EL (cell line): Measurements from ENCODE around the gene TRAPPC8.
A peak's percentile ranks its signal among the peaks of the same experiment; 100 is the strongest.
"Not testable (repeated sequence)": the region's sequence is repeated elsewhere in the genome, so short reads cannot be mapped to it uniquely, and the experiment has no call there.

Experiments
- DNase-seq: peaks from one replicate; pipeline ENCODE4 v3.0.0-alpha.2; 2016

Gene TRAPPC8, protein sequence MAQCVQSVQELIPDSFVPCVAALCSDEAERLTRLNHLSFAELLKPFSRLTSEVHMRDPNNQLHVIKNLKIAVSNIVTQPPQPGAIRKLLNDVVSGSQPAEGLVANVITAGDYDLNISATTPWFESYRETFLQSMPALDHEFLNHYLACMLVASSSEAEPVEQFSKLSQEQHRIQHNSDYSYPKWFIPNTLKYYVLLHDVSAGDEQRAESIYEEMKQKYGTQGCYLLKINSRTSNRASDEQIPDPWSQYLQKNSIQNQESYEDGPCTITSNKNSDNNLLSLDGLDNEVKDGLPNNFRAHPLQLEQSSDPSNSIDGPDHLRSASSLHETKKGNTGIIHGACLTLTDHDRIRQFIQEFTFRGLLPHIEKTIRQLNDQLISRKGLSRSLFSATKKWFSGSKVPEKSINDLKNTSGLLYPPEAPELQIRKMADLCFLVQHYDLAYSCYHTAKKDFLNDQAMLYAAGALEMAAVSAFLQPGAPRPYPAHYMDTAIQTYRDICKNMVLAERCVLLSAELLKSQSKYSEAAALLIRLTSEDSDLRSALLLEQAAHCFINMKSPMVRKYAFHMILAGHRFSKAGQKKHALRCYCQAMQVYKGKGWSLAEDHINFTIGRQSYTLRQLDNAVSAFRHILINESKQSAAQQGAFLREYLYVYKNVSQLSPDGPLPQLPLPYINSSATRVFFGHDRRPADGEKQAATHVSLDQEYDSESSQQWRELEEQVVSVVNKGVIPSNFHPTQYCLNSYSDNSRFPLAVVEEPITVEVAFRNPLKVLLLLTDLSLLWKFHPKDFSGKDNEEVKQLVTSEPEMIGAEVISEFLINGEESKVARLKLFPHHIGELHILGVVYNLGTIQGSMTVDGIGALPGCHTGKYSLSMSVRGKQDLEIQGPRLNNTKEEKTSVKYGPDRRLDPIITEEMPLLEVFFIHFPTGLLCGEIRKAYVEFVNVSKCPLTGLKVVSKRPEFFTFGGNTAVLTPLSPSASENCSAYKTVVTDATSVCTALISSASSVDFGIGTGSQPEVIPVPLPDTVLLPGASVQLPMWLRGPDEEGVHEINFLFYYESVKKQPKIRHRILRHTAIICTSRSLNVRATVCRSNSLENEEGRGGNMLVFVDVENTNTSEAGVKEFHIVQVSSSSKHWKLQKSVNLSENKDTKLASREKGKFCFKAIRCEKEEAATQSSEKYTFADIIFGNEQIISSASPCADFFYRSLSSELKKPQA (N-terminal part only)

DNA sequence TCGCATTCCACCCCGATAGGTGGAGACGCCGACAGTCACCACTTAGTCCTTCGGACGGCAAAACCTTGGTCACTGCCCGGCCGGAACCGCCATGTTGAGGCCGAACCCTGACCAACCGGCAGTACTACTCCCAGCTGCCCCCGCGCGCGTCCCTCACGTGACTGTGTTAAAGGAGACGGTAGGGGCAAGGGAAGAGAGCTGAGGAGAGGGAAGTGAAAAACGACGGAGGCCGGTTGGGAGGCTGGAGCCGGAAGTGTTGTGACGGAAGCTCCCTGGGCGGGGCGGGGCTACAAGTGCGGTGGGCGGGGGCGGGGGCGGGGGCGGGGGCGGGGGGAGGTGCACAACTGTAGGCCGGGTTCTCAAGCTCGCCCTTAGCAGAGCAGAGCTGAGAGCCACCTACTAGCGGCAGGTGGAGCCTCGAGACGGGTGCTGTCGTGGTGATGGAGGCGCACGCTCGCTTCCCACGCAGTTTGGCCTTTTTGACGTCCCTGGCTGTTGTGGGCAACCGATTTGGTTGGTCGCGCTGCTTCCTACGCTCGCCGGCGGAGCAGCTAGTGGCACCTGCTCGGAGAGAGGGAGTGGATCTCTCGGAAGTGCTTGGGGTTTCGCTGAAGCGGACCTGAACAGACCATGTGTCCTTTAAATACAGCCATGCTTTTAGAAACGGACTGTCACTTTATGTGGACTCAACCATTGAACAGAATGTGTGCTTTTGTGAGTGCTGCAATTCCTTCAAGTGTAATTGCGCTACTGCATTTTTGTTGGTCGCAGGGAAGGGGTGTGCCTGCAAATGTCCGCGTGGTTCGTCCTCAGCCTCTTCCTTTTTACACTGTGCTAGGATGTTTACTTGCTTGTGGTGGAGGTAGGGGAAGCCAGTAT lies at the start of gene TRAPPC8:
TRAPPC8 (minus strand) TSS at position 130 of the 879 bp plus-strand sequence. CDS start 364 bp downstream, outside the sequence.
- peak; percentile 99 for DNase-seq

DNA sequence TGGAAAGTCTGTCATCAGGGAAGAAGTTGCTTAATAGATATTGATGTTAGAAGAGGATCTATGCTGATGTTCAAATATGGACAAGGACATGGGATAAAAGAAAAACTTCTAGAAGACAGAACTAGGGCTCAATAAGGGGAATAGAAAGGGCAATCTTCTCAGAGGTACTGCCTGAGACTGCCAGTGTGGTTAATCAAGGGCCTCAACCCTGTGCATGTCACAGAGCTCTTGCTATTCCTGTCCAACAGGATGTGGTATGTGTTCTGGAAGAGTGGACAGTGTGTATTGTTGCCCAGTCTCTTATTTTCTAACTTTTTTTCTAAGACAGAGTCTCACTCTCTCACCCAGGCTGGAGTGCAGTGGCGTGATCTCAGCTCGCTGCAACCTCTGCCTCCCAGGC lies 47.9 kb upstream of the TRAPPC8 start:
- no peak for DNase-seq

DNA sequence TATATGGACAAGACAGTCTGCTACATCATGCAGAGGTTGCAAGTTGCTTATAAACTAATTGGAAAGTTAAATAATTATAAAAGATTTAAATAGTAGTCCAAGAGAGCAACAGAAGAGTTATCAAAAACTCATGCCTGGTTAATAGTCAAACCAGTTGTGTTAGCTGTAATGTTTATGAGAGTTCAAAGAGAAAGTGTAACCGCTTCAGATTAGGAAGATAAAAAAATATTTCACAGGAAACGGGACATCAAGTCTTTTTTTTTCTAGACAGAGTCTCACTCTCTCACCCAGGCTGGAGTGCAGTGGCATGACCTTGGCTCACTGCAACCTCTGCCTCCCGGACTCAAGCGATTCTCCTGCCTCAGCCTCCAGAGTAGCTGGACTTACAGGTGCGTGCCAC lies 41.0 kb upstream of the TRAPPC8 start:
- no peak for DNase-seq

DNA sequence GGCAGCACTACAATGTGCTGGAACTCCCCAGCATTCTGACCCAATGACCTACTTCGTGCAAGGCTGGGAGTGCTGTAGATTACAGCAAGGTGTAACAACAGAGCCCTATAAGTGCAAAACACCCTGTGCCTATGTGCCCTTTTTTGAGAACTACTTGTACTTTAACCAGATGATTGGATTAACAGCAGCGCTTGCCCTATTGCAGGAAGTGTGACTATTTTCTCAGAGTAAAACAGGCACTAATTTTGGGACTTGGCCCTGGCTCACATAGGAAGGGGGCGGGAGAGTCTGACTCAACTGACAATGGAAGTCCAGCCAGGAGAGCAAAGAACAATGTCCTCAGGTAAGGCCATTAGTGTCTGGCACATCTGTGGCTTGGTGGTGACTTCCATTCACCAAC lies 40.1 kb upstream of the TRAPPC8 start:
- no peak for DNase-seq

DNA sequence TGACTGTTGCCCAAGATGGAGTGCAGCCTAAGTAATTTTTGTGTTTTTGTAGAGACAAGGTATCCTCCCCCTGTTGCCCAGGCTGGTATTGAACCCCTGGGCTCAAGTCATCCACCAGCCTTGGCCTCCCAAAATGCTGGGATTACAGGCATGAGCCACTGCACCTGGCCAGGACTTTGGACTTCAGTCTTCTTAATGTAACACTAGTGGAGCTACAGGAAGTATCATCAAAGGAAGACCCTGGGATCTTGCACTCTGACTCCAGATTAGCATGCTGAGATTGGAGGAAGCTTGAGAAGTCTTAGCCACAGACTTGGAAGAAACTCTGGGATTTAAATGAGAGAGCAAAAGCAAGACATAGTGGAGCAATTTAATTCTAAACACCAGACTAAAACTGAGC lies 37.9 kb upstream of the TRAPPC8 start:
- no peak for DNase-seq

DNA sequence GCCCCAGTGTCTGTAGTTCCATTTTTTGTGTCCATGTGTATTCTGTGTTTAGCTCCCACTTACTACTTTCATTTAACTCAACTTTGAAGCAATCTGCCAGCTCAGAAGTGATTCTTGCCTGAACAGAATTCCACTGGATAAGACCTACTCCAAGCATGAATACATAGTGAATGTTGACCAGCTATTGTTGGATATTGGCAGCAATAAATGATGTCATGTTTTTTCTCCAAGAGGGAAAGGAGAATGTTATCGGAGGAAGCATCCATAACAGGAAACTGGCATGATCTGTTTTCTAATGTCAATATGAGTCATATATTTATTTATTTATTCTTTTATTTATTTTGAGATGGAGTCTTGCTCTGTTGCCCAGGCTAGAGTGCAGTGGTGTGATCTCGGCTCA lies 36.8 kb upstream of the TRAPPC8 start:
- DNase-seq = no peak

DNA sequence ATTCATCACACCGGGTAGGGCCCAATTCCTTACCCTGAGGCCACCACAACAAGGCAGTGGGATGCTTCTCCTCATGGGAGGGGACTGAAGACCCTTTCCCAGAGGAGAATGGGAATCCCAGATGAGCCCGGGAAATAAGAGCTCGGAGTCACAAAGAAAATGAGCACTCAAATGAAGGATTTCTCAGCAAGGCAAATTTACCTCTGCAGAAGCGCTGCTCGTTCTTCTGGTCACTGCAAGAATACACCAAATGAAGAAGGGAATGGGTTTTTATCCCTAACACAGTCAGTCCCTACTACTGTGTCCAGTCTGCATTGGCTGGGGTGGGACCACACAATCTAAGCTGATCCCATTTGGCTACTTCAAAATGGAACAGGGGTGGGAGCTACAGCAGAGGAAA lies 35.7 kb upstream of the TRAPPC8 start:
- DNase-seq = no peak

DNA sequence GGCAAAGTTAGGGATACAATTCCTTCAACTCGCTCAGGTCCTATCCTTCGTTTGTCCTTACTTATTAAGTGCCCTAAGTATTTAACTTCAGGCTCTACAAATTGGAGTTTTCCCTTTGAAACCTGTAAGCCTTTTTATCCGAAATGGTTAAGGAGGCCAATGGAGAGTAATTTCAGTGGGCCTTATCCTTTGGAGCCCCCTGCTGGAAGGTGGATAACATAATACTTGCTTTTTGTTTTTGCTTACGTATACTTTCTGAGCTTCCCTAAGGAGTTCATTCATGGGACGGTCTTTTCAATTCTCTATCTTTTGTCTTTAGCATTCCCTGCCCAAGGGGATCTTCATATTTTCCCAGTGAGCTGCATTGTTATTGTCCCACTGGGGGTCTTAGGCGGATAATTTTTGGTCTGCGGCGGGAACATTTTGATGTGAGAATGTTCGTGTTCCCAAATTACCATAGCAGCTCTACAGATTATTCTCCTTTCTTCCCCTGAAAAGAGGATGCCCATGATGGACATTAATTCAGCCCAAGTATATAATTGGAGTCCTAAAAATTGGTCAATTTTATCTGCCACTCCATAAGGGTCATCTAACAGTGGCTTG lies 34.4 kb upstream of the TRAPPC8 start:
- peak; percentile 43 for DNase-seq

DNA sequence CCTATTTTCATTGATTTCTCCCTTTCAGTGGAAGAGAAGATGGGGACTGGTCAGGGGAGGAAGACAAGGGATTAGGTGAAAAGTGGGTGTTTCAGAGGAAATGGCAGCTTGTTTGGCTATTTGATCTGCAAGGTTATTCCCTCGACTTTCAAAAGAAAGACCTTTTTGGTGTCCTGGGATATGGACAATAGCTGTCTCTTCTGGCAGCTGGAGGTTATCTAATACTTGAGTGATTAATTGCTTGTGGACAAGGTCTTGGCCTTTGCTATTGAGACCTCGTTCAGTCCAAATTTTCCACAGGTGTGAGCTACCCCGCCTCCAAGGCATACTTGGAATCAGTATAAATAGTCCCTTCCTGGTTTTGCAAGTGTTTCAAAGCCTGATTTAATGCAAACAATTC lies 33.3 kb upstream of the TRAPPC8 start:
- no peak for DNase-seq

DNA sequence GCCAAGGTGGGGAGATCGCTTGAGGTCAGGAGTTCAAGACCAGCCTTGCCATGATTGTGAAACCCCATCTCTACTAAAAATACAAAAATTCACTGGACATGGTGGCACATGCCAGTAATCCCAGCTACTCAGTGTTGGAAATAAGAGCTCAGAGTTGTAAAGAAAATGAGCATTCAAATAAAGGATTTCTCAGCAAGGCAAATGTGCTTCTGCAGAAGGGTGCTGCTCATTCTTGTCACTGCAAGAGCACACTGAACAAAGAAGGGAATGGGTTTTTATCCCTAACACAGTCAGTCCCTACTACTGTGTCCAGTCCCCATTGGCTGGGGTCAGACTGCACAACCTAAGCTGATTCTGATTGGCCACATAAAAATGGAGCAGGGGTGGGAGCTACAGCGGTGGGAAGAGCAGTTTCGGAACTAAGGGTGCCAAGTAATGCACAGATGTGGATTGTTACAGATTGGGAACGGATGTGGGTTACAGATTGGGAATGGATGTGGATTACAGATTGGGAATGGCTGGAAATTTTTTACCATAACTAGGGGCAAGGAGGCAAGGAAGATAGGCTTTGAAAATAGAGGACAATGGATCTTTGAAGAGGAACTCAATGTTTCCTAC lies 31.1 kb upstream of the TRAPPC8 start:
- no peak for DNase-seq

DNA sequence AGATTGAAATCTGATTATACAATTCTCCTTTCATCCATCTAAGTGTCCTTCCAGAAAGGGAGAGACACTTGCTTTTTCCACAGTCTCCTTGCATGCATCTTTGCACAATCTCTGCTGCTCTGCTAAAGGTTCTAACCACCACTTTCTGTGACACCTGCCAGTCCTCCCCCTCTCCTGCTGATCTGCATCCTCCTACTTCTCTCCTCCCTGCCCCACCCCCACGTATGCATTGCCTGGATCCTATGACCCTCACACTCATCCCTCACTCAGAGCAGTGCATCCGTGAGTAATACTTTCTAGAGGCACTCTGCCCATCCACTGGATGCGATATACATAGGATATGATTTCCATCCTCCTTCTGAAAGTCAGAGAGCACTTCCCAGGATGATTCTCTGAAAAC lies 27.7 kb upstream of the TRAPPC8 start:
- no peak for DNase-seq

DNA sequence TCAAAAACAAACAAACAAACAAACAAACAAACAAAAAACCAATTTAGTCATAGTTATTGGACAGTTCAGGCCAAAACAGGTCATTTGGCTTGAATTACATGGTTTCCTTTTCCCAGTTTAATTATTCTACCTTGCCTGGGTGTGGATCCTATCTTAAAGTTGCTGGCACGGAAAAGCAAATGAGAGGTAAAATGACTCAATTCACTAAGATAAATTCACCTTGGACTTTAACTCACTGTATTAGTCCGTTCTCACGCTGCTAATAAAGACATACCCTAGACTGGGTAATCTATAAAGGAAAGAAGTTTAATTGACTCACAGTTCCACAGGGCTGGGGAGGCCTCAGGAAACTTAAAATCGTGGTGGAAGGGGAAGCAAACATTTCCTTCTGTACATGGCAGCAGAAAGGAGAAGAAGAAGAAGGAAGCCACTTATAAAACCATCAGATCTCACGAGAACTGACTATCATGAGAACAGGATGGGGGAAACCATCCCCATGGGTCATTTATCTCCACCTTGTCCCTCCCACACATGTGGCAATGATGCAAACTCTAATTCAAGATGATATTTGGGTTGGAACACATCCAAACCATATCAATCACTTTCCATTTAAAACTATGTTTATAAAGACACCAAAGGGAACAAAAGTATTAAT lies 22.5 kb upstream of the TRAPPC8 start:
- DNase-seq = no peak

DNA sequence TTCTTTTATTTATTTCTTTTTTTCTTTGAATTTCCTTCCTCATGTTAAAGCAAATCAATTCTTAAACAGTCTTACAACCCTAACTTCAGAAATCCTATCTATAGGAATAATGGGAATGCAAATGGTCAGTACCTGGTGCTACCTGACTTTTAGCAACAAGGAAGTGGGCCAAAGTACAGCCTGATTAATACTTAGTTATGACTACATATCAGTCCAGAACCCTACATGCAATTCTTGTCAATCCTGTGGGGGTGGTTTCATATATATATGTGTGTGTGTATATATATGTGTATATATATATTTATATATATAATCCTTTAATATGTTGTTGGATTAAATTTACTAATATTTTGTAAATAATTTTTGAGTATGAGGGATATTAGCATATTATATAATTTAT lies 14.8 kb upstream of the TRAPPC8 start:
- no peak for DNase-seq

DNA sequence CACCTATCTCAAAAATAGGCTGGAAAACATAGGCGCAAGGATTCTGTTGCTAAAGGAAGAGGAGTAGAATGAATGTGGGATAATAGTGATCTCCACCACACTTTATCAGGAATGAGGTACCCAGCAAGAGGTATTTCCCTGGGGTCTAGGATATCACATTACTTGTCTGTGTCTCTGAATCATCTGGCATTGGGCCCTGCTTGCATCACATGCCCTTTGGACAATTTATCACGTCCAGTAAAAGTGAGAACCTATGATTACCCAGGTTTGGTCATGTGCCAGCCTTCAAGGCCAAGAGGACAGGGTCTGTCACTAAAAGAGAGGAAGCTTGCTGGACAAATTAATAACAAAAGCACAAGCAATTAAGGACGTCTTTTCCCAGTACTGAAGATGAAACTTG lies 11.4 kb upstream of the TRAPPC8 start:
- peak; percentile 44 for DNase-seq

DNA sequence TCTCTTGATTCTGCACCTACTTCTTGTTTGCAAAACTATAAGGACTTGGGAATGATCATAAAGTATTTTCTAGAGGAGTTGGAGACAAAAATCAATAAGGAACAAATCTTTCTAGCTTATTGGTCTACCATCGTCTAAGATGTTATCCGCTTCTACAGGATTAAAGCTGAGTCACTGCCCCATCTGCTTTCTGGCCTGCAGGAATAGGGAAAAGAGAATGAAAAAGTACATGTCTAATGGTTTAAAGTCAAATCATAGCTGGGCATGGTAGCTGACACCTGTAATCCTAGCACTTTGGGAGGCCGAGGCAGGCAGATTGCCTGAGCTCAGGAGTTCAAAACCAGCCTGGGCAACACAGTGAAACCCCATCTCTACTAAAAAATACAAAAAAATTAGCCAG lies 10.8 kb upstream of the TRAPPC8 start:
- DNase-seq = not testable (repeated sequence)

DNA sequence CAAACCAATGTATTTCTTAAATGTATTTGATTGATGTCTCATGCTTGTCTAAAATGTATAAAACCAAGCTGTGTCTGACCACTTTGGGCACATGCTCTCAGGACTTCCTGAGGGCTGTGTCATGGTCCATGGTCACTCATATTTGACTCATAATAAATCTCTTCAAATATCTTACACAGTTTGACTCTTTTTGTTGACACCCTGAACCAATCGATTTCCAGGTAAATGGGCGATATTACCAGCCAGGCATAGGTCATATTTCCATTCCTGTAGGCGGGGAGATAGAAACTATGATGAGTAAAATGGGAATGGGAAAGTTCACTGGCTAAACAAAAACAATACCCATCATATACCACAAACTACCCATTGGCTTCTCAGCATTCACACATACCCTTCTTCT lies 9.3 kb upstream of the TRAPPC8 start:
- DNase-seq = no peak

DNA sequence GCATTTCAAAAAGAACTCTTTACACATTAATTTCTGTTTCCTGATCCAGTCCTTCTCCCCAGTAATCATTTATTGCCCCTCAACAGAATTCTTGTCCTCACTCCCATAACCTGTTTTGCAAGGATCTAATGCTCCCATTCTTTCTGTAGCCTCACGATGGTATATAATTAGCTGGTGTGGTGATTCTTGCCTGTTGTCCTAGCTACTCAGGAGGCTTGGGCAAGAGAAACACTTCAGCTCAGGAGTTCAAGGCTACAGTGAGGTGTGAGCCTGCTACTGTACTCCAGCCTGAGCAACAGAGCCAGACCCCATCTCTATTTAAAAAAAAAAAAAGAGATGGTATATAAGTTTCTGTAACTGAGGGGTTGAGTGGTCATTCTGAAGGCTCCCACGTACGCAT lies 7.7 kb upstream of the TRAPPC8 start:
- no peak for DNase-seq

DNA sequence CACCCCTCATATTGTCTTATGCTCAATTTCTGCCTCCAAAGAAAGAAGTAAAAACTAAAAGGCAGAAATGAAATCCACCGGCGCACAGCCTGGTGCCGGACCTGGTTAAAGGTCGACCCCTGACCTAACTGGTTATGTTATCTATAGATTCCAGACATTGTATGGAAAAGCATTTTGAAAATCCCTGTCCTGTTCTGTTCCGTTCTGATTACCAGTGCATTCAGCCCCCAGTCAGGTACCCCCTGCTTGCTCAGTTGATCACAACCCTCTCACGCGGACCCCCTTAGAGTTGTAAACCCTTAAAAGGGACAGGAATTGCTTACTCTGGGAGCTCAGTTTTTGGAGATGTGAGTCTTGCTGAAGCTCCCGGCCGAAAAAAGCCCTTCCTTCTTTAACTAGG lies 5.4 kb upstream of the TRAPPC8 start:
- not testable (repeated sequence) for DNase-seq

DNA sequence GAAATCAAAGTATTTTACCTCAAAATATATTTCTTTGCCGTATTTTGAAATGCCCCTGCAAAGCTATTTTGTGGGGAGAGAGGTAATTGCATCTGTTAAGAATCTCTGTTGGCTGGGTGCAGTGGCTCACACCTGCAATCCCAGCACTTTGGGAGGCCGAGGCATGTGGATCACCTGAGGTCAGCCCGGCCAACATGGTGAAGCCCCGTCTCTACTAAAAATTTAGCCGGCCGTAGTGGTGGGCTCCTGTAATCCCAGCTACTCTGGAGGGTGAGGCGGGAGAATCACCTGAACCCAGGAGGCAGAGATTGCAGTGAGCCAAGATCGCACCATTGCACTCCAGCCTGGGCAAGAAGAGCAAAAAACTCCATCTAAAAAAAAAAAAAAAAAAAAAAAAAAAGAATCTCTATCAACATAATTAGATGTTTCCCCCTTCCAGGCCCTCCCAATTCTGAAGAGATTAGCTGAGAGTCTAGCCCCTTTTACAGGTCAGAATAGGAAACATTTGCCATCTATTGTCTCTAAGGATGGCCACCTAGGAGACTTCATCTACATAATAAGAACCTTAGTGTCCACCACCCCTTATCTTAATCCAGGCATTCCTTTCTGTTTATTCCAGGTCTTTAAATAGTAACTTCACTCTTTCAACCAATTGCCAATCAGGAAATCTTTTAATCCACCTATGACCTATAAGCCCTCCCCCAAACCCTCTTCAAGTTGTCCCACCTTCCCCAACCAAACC lies 3.5 kb upstream of the TRAPPC8 start:
- no peak for DNase-seq
